DOHH2 (cell line): ENCODE data around the gene LILRB2.
"Not testable (repeated sequence)": the region's sequence is repeated elsewhere in the genome, so short reads cannot be mapped to it uniquely, and the experiment has no call there.

ENCODE experiments used
- H3F3A ChIP-seq: fragments of 200-600 bp; sonication (generic), shearing (Covaris generic); 2 replicates; pipeline ENCODE4 v1.6.0; 2016; ENCODE audit warnings: antibody characterized with exemption, mild to moderate bottlenecking; ENCODE audit not compliant: control insufficient read depth, insufficient read depth
- H3K27ac ChIP-seq: fragments of 200-600 bp; sonication (generic); 2 replicates; pipeline ENCODE4 v1.5.1; 2014; ENCODE audit warnings: low read depth, mild to moderate bottlenecking, low read length, moderate library complexity
- H3K27me3 ChIP-seq: fragments of 200-600 bp; sonication (generic); 2 replicates; pipeline ENCODE4 v1.6.1; 2014; ENCODE audit warnings: mild to moderate bottlenecking, low read length, mixed read lengths; ENCODE audit not compliant: control insufficient read depth
- H3K36me3 ChIP-seq: fragments of 200-600 bp; sonication (generic); 2 replicates; pipeline ENCODE4 v1.6.1; 2014; ENCODE audit warnings: mild to moderate bottlenecking, low read length, moderate library complexity, mixed read lengths; ENCODE audit not compliant: control insufficient read depth
- H3K4me1 ChIP-seq: fragments of 200-600 bp; sonication (generic); 2 replicates; pipeline ENCODE4 v1.6.1; 2014; ENCODE audit warnings: mild to moderate bottlenecking, low read length, mixed read lengths; ENCODE audit not compliant: control insufficient read depth
- H3K4me2 ChIP-seq: fragments of 200-600 bp; sonication (generic); 2 replicates; pipeline ENCODE4 v1.6.0; 2014; ENCODE audit warnings: mild to moderate bottlenecking, low read length, moderate library complexity
- H3K4me3 ChIP-seq: fragments of 200-600 bp; sonication (generic); 2 replicates; pipeline ENCODE4 v1.5.1; 2014; ENCODE audit warnings: mild to moderate bottlenecking, low read length, mixed read lengths
- H3K79me2 ChIP-seq: fragments of 200-600 bp; sonication (generic); 2 replicates; pipeline ENCODE4 v1.6.1; 2014; ENCODE audit warnings: mild to moderate bottlenecking, low read length, mixed read lengths; ENCODE audit not compliant: control insufficient read depth
- H3K9me2 ChIP-seq: fragments of 200-600 bp; sonication (generic); replicated peaks from 2 replicates; pipeline ENCODE4 v1.6.1; 2014; ENCODE audit warnings: mild to moderate bottlenecking, low read length, mixed read lengths; ENCODE audit not compliant: control insufficient read depth
- H3K9me3 ChIP-seq: fragments of 200-600 bp; sonication (generic); 2 replicates; pipeline ENCODE4 v1.6.1; 2014; ENCODE audit warnings: antibody characterized with exemption, low read length, mixed read lengths; ENCODE audit not compliant: control insufficient read depth, insufficient read depth
- H4K20me1 ChIP-seq: fragments of 200-600 bp; sonication (generic); 2 replicates; pipeline ENCODE4 v1.6.0; 2014; ENCODE audit warnings: low read depth, mild to moderate bottlenecking, antibody characterized with exemption, low read length, moderate library complexity; ENCODE audit not compliant: control insufficient read depth, insufficient read depth
- CTCF ChIP-seq: fragments of 200-600 bp; sonication (generic); IDR thresholded peaks from one replicate; pipeline ENCODE4 v1.5.1; 2014; ENCODE audit warnings: antibody characterized with exemption, mild to moderate bottlenecking, low read depth, low read length; ENCODE audit not compliant: poor library complexity, severe bottlenecking
- EZH2phosphoT487 ChIP-seq: fragments of 200-600 bp; sonication (generic); IDR thresholded peaks from 2 replicates; pipeline ENCODE4 v1.6.1; 2017; ENCODE audit warnings: borderline replicate concordance, mild to moderate bottlenecking, antibody characterized with exemption, low read length, moderate library complexity, mixed read lengths

Gene LILRB2

DNA sequence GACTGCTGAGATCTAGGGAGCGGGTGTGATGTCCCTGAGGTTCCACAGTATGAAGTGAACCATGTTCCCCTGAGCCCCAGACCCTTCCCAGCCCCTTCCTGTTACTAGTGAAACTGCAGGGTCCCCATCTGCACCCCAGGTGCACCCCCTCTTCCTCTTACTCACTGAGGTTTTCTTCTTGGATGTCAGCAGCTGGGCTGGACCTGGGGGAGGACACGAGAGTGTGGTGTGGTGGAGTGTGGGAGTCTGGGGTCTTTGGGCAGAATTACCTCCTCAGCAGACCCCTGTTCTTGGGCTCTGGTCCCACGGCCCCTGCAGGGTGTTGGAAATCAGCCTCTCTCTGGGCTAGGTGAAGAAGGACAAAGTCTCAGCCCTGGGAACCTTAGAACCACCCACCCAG, 35.0 kb downstream of the LILRB2 start:
- H3K4me3 ChIP-seq = no peak overlapping the region
- no peaks in the 10 kb centered on the region for H3K79me2 ChIP-seq
- H3K4me1 ChIP-seq = peaks cover 9% of the 10 kb centered on the region
- no peaks in the 10 kb centered on the region for H3K9me2 ChIP-seq
- no peaks in the 10 kb centered on the region for H4K20me1 ChIP-seq
- no peaks in the 10 kb centered on the region for H3K27me3 ChIP-seq
- no peak overlapping the region for H3K4me2 ChIP-seq
- H3F3A ChIP-seq = 0 out of 2 replicates have a peak, but pooled peaks cover 2% of the 10 kb centered on the region
- TF ChIP-seq EZH2phosphoT487 = no peak
- TF ChIP-seq CTCF = no peak
- H3K9me3 ChIP-seq = no peaks in the 10 kb centered on the region
- H3K36me3 ChIP-seq = no peaks in the 10 kb centered on the region
- H3K27ac ChIP-seq = no peak overlapping the region

DNA sequence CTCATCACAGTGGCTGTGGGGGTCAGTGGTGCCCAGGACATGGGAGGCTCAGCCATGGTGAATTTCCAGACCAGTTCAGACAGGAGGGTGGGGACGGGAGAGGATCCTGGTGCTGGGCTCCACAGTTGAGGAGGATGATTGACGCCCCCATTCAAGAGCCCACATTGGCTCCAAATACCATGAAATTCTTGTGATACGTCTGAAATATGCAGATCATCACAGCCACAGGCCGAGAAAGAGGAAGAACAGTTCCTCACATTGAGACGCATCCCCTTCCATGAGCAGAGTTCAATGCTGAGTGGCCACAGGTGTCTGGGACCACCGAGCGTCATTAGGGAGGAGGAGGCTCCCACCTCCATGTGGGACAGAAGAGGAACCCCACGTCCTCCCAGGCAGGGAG, 37.1 kb downstream of the LILRB2 start:
- H3K9me3 ChIP-seq, H3K4me1 ChIP-seq, H3K4me3 ChIP-seq: not testable (repeated sequence)

GRCh38 chr19:54242646-54243045, 38.3 kb downstream of the LILRB2 start, which contains the start of gene LILRA6:
TSS of gene LILRA6 (minus strand) at chr19:54242790.
- H3K36me3 ChIP-seq, H3F3A ChIP-seq, H3K79me2 ChIP-seq, H3K4me2 ChIP-seq, H3K9me3 ChIP-seq, H4K20me1 ChIP-seq, H3K9me2 ChIP-seq, H3K27ac ChIP-seq, H3K4me1 ChIP-seq, H3K4me3 ChIP-seq, H3K27me3 ChIP-seq: not testable (repeated sequence)

More for the DNA sequence above, 37.1 kb downstream of the LILRB2 start:
- not testable (repeated sequence) for H4K20me1 ChIP-seq, H3K79me2 ChIP-seq, H3K27me3 ChIP-seq, H3K9me2 ChIP-seq, H3K36me3 ChIP-seq, H3F3A ChIP-seq, H3K27ac ChIP-seq, H3K4me2 ChIP-seq

DNA sequence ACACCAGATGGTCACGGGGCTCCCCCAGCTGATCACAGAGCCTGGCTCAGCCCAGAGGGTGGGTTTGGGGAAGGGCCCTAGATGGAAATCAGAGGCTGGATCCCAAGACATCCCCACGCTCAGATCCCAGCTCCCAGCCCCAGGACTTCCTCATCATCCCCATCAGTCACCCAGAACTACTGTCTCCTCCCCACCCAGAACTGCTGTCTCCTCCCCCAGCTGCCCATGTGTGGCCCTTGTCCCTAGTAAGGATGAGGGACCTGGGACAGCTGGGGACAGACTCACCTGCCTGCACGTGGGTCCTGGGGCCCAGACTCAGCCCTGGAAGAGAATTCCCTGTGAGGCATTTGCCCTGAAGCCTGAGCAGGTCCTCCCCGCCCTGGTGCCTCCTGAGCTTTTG, 38.7 kb downstream of the LILRB2 start:
- H3K36me3 ChIP-seq, H3K79me2 ChIP-seq, H3K4me1 ChIP-seq, H3K4me3 ChIP-seq, H3K27ac ChIP-seq, H3K4me2 ChIP-seq, H3F3A ChIP-seq, H4K20me1 ChIP-seq, H3K27me3 ChIP-seq, H3K9me3 ChIP-seq, H3K9me2 ChIP-seq: not testable (repeated sequence)

DNA sequence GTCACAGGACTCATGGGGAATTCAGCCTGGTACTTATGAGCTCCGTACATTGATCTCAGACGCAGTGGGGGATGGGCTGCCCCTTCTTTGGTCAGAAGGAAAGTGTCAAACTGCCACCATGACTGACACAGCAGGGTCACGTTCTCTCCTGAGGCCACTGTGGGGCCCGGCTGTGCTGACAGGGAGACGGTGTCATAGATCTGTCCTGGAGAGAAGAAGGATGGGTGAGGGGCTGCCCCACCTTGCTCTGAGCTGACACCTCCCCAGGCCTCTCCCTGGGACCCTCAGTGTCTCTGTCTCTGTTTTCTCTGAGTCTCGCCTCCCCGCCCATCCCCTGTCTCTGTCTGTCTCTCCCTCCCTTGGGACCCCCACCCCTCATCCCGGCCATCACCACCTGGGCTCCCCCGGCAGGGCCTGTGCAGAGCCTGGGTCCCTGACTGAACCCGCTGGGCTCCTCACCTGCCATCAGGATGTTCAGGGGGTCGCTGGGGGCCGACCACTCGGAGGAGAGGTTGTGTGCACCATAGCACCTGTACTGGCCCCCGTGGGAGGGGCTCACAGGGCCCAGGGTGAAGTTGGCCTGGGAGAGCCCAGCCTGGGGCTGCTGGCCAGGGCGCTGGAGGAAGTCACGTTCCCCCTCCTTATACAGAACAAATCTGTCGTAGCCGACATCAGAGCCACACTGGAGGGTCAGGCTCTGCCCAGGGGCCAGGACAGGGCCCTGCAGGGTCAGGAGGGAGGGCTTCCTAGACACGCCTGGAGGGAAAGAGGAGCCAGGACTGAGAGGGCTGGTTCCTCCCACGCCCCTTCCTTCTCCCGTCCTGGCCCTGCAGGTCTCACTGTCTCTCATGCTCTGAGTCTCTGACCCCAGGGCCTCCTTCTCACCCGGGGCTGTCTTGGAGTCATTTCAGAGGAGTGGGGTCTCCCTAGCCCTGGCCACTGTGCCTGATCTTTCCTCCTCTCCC, 40.3 kb downstream of the LILRB2 start:
- not testable (repeated sequence) for H3K36me3 ChIP-seq, H3K79me2 ChIP-seq, H3K9me2 ChIP-seq, H4K20me1 ChIP-seq, H3K27ac ChIP-seq, H3K4me1 ChIP-seq, H3K4me2 ChIP-seq, H3K9me3 ChIP-seq, H3K4me3 ChIP-seq, H3F3A ChIP-seq
- peaks cover 21% of the 10 kb centered on the region for H3K27me3 ChIP-seq

GRCh38 chr19:54239491-54240371, 41.2 kb downstream of the LILRB2 start:
- H3F3A ChIP-seq, H3K4me1 ChIP-seq, H4K20me1 ChIP-seq, H3K9me3 ChIP-seq, H3K9me2 ChIP-seq, H3K36me3 ChIP-seq, H3K27ac ChIP-seq, H3K4me2 ChIP-seq, H3K4me3 ChIP-seq, H3K79me2 ChIP-seq: not testable (repeated sequence)
- peaks cover 27% of the 10 kb centered on the region for H3K27me3 ChIP-seq
